Cardiac fibroblast (primary cell): ENCODE data around the gene GPC1.

Source experiments
- DNase-seq, 2 donors: peaks; one replicate each; pipeline versions ENCODE4 v3.0.0 to v3.0.0-alpha.2; 2010; ENCODE audit warnings: low read depth in 2 of 2
- H3K4me3 ChIP-seq, 2 donors: replicated peaks in 1 of 2; 1 replicate in 1 of 2; 2 replicates in 1 of 2; pipeline ENCODE4 v1.5.1; 2011; ENCODE audit warnings: low read depth in 2 of 2, low read length in 2 of 2, mild to moderate bottlenecking in 2 of 2, moderate library complexity in 1 of 2
- TF ChIP-seq, protein P1 (sequence below): IDR thresholded peaks from one replicate; pipeline ENCODE4 v1.5.1; 2011; ENCODE audit warnings: low read depth, mild to moderate bottlenecking, low read length, inconsistent platforms

The GPC1 gene

DNA sequence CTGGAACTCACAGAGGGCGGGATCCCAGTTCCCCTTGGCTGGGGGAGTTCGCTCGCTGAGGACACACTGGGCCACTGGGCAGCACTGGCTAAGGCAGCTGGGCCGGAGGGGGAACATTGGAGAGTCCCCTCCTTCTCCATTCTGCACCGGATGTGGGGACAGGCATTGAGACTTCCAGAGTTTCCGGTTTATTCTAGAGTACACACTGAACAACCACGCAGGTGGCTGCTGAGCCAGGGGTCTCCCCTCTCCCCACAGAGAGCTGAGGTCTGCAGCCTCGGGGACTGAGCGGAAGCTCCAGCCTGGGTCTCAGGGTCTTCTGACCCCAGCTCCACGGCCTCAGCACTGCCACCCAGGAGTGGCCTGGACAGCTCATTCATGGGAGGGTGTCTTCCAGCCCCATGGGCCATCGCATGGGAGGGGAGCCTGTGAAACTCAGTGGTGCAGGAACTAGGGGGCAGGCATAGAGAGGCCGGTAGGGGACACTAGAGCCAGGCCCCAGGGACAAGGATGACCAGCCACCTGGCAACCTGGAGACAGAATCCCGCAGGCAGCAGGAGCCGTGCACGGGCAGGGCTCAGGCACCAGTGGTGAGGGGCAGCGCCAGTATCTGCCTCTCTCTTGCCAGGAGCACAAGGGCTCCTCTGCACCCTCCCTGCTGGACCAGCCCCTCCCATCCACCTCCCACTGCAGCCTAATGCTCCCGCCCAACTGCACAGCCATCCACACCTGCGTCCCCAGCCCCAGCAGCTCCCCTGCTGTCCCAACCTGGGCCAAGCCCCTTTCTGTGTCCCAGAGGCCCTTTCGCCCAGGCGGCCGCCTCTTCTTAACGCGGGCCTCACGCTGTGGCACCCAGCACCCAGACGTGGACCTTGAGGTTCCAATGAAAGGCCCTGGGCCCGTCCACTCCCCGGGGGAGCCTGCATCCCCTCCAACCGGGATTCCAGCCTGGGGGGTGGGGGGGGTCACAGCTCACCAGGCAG is 45.1 kb upstream of the GPC1 start:
- TF ChIP-seq, protein P1, sequence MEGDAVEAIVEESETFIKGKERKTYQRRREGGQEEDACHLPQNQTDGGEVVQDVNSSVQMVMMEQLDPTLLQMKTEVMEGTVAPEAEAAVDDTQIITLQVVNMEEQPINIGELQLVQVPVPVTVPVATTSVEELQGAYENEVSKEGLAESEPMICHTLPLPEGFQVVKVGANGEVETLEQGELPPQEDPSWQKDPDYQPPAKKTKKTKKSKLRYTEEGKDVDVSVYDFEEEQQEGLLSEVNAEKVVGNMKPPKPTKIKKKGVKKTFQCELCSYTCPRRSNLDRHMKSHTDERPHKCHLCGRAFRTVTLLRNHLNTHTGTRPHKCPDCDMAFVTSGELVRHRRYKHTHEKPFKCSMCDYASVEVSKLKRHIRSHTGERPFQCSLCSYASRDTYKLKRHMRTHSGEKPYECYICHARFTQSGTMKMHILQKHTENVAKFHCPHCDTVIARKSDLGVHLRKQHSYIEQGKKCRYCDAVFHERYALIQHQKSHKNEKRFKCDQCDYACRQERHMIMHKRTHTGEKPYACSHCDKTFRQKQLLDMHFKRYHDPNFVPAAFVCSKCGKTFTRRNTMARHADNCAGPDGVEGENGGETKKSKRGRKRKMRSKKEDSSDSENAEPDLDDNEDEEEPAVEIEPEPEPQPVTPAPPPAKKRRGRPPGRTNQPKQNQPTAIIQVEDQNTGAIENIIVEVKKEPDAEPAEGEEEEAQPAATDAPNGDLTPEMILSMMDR: no peak
- DNase-seq: no peak

GRCh38 chr2:240391111-240392051 is 44.1 kb upstream of the GPC1 start:
- no peak overlapping the region for H3K4me3 ChIP-seq
- DNase-seq: no peak
- TF ChIP-seq, protein P1: no peak

More for the DNA sequence above, 45.1 kb upstream of the GPC1 start:
- H3K4me3 ChIP-seq: no peak overlapping the region

DNA sequence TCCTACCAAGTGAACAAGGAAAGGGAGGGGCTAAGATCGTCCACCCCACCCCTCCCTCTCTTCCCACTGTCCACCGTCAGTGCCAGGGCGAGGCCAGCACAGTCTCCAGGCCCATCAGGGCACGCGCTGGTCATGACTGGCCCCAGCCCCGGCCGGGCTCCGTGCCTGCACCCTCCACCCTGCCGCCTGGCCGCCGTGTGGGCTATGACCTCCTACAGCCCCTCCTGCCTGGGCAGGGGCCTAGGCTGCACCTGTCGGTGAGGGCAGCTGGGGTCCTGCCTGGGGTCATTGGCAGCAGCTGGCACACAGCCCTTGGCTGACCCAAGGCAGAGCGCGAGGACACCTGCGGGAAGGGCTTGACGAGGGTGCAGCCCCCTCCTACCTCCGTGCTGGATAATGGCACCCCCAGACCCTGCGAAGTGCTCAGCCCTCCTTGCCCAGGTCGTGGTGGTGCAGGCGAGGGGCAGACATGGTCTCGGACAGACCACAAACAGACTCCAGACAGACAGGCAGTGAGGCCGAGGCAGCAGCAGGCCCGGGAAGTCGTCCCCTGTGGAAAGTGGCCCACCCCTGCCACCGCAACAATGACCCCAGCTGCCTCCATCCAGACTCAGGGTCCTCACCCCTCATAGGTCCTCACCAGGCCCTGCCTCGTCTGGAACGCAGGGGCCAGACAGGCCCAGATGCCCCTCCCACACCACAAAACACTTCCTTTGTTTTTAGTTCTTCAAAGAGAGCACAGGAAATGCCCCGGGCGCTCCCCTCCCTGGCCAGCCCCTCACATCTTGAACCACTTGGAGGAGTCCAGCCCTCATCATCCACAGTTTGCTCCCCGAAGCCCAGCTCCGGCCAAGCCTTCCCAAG is 43.1 kb upstream of the GPC1 start:
- peak in 1 of 2 donors; percentile 32 for DNase-seq
- no peak overlapping the region for H3K4me3 ChIP-seq
- TF ChIP-seq, protein P1: no peak

- DNase-seq: no peak
- TF ChIP-seq, protein P1: no peak
- no peak overlapping the region for H3K4me3 ChIP-seq
Observed at GRCh38 chr2:240392948-240393830, 42.3 kb upstream of the GPC1 start.

DNA sequence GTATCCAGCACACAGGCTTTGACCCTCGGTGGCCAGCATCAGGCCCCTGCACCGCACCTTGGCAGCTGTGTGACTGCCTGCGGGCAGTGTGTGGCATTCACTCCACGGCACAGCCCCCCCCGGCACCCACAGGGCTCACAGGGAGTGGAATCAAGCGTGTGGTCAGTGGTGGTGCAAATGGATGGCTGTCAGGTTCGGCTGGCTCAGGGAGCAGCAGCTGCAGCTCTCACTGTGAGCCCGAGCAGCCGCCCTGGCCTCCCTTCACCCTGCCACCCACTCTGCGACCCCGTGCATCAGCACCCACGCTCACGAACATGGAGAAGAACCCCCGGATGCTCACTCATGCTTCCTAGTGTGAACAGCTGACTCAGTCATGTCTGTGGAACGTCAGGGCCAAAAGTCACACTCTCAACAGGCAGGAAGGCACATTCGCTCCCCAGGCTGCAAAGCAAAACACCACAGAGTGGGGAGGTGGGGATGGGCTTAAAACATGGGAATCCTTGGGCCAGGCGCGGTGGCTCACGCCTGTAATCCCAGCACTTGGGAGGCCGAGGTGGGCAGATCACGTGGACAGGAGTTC is 41.5 kb upstream of the GPC1 start:
- TF ChIP-seq, protein P1: no peak

More for the DNA sequence above, 41.5 kb upstream of the GPC1 start:
- peak; percentile 29 to 33 for DNase-seq
- no peak overlapping the region for H3K4me3 ChIP-seq
